GM21423 (cell line): ENCODE data around the gene STARD5.
A peak's percentile ranks its signal among the peaks of the same experiment; 100 is the strongest.
"Not testable (repeated sequence)": the region's sequence is repeated elsewhere in the genome, so short reads cannot be mapped to it uniquely, and the experiment has no call there.

Source experiments
- ATAC-seq: cut with Tn5 transposase; IDR thresholded peaks from one replicate; pipeline ENCODE4 v1.9.1; 2021; ENCODE audit warnings: mild to moderate bottlenecking, moderate library complexity; ENCODE audit not compliant: unreplicated experiment

Gene STARD5

DNA sequence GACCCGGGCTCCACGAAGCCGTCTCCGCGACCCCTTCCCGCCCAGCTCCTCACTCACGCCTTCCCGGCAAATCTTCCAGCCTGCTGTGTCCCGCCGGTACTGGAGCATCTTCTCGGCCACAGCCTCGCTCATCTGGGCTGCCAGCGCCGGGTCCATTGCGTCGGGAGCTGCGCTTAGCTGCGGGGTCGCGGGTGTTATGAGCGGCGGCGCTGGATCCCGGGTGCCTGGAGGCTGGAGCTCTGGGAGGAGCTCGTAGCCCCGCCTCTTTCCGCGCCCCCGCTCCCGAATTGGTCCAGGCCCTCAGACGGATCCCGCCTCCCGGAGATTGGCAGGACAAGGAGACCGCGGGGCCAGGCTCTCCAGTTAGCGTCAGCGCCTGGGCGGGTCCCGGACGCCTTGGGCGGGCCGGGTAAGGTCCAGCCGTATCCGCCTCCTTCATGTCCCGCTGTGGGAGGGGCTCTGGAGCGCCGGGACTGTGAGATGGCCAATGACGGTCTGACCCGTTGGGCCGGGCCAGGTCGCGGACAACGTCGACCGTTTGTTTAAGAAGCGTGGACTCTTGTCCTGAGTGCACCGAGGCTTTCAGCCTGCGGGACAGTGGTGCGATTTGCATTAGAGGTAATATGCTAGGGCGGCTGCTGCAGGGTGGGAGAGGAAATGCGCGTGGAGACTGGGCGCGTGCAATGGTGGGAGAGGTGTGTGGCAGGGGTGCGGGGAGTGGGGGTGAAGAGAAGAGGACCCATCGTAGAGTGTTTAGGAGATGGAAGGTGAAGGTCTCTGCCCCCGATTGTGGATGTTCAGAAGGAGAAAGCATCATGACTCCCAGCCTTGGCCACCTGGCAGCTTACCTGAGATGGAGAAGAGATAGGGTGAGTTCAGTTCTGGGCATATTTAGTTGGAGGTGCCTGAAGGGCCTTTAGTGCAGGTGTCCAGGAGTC, at the start of gene STARD5:
Gene STARD5 (minus strand): TSS at position 198 of the 938 bp plus-strand sequence. CDS start 42 bp downstream, at position 156.
- ATAC-seq, result peak; percentile 100

DNA sequence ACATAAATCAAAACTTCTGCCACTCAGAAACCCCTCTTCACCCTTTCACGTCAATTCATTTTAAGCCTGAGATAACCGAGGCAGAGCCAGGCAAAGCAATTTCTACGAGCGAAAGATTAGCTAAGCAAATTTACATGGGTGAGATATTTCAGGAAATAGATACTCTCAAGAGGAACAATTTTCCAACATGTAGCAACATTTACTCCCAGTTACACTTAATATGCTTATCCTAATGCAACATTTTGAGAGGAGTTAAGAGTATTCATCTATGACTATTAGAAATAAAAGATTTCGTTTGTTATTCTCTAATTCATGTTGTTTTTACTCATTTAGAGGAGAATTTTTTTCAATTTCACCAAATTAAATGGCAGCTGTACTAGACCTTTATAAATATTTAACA, 49.2 kb upstream of the STARD5 start:
- ATAC-seq, result no peak

- no peak for ATAC-seq
Observed at GRCh38 chr15:81372575-81372974, 48.6 kb upstream of the STARD5 start.

GRCh38 chr15:81363718-81364500, 40.0 kb upstream of the STARD5 start:
- ATAC-seq, result no peak

GRCh38 chr15:81363276-81363675, 39.3 kb upstream of the STARD5 start:
- ATAC-seq, result no peak

- no peak for ATAC-seq
Observed at GRCh38 chr15:81362790-81363189, 38.8 kb upstream of the STARD5 start.

GRCh38 chr15:81361891-81362290, 38.0 kb upstream of the STARD5 start:
- no peak for ATAC-seq

GRCh38 chr15:81360491-81360890, 36.5 kb upstream of the STARD5 start:
- ATAC-seq, result no peak

DNA sequence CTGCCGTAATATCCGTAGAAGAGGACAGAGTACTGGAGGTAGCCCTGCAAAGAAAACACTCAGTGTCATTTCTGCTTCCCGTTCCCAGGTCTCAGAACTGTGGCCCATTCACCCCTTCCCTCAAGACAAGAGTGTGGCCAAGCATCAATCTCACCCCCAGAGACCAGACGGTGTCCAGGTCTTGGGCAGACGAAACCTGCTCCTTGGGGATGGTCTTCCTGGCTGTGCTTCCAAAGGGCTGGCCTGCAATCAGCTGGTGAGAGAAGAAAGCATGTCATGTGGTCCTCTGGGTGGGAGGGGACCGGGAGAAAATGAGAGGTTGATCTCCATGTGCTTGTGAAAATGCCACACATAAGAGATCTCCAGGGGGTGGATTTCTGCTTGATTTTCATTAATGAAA, 34.3 kb upstream of the STARD5 start:
- no peak for ATAC-seq

GRCh38 chr15:81357180-81357686, 33.3 kb upstream of the STARD5 start:
- ATAC-seq, result no peak

DNA sequence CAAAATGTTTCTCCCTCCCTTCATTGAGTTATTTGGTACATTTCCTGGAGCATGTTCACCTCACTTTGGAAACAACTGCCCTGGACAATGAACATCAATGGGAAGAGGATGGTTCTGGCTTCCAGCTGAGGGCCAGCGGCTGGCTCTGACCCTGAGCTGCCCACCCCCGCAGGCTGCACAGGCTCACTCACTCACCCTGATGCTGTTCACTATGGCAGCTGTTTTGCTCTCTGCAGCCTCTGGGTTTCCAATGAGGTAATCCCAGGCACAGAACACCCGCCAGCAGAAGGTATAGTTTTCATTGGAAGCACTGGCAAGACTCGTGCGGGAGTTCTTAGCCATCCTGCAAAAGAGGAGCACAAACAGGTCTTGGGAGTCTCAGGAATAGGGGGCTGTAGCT, 32.3 kb upstream of the STARD5 start:
- no peak for ATAC-seq

- ATAC-seq, result no peak
Observed at GRCh38 chr15:81351651-81352050, 27.7 kb upstream of the STARD5 start.

DNA sequence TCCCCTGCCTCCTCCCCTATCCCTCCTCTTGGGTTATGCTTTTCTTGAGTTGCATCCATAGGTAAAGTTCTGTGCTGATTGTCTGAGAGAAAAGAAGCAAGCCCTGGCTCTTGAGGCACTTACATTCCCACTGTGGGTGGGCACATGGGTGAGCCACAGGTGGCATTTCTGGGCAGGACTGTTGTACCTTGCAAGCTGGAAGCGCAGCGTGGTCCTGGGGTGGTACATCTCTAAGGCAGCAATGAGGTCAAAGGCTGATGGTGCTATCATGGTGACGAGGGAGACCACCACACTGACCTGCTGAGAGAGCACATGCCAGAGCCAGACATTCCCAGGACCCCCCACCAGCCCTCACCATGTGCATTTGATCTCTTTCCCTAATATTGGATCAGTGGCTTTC, 25.3 kb upstream of the STARD5 start:
- ATAC-seq, result no peak

DNA sequence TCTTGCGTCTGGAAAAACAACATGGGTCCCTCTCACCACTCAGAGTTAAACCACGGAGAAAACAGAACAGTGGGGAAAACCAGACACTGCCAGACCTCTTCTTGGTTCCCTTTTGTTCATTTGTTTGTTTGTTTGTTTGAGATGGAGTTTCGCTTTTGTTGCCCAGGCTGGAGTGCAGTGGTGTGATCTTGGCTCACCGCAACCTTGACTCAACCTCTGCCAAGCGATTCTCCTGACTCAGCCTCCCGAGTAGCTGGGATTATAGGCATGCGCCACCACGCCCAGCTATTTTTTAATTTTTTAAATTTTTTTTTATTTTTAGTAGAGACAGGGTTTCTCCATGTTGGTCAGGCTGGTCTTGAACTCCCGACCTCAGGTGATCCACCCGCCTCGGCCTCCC, 24.8 kb upstream of the STARD5 start:
- ATAC-seq, result not testable (repeated sequence)

DNA sequence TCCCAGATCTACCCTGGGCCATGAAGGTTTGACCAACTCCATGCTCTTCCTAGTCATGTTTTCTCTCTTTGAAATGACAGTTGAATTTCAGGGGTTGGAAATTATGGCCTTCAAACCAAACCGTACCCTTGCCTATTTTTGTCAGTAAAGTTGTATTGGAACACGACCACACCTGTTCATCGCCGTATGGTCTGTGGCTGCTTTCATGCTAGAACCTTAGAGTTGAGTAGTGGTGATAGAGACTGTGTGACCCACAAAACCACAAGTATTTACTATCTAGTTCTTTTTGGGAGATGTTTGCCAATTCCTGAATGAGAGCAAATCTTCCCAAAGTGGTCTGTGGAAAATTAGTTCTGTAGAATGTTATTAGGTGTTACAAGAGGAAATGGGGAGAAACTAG, 24.0 kb upstream of the STARD5 start:
- ATAC-seq, result no peak

DNA sequence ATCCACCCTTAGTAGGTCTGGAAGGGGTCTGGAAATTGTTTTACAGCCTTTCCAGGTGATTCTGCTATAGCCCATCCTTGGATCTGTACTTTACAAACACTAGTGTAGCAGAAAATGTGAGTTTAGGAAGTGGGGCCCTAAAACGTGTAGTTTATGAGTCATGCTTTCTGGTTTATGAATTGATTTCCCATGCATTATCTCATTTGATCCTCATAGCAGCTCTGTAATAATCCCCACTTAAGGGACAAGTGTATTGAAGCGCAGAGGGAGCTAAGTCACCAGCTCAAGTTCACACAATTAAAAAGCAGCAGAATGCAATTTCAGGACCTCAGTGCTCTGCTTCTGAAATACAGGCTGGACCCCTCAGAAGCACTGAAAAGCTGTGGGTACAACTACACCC, 22.7 kb upstream of the STARD5 start:
- ATAC-seq, result no peak

DNA sequence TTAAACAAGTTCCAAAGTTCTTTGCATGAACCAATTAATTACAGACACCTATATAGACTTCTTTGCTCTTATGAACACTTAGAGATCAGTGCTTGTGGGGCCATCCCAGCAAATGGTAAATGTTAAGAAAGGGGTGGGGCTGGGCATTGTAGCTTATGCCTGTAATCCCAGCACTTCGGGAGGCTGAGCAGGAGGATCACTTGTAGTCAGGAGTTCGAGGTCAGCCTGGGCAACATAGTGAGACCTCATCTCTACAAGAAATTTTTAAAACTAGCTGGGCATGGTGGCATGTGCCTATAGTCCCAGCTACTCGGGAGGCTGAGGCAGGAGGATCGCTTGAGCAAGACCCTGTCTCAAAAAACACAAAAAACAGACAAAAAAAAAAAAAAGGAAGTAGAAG, 19.4 kb upstream of the STARD5 start:
- no peak for ATAC-seq

GRCh38 chr15:81341351-81341750, 17.4 kb upstream of the STARD5 start:
- ATAC-seq, result no peak

- ATAC-seq, result no peak
Observed at GRCh38 chr15:81339851-81340250, 15.9 kb upstream of the STARD5 start.

GRCh38 chr15:81339321-81339720, 15.4 kb upstream of the STARD5 start:
- no peak for ATAC-seq

GRCh38 chr15:81338170-81339007, 14.4 kb upstream of the STARD5 start:
- no peak for ATAC-seq
